ENCODE results near the gene CCL14. TPM values are rescaled to one million over a fixed set of nuclear protein-coding genes. Genes with fewer than 3 reads are reported as not detected.

Gene CCL14
- total and polyA plus RNA-seq, 2 of the 13 experiments (the other 11 are each of a cell fraction or from before 2014, with no cell fraction given) = 1.1 to 1.7 TPM

DNA sequence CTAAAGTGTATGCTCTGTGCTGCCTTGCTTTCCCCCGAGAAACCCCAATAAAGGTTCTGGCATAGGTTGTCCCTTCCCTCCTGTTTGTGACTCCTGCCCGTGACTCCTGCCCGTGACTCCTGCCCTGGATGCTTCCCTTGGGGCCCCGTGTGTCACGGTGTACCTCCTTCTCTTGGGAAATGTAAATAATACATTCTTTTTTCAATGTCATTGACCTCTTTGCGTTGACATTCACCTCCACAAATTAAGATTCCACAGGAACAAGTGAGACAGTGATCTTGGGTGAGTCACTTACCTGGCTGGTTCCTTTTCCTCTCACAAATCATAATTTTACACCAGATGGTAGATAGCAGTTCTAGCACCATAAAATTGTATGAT is 14.2 kb upstream of the CCL14 start (continued):
- TF ChIP-seq, protein P1, sequence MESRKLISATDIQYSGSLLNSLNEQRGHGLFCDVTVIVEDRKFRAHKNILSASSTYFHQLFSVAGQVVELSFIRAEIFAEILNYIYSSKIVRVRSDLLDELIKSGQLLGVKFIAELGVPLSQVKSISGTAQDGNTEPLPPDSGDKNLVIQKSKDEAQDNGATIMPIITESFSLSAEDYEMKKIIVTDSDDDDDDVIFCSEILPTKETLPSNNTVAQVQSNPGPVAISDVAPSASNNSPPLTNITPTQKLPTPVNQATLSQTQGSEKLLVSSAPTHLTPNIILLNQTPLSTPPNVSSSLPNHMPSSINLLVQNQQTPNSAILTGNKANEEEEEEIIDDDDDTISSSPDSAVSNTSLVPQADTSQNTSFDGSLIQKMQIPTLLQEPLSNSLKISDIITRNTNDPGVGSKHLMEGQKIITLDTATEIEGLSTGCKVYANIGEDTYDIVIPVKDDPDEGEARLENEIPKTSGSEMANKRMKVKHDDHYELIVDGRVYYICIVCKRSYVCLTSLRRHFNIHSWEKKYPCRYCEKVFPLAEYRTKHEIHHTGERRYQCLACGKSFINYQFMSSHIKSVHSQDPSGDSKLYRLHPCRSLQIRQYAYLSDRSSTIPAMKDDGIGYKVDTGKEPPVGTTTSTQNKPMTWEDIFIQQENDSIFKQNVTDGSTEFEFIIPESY (CRISPR knock-in tag; IDR thresholded peaks at IDR 0.05) = 0 out of 2 replicates have a peak, but pooled peaks have one; percentile 8
- TF ChIP-seq, protein P2, sequence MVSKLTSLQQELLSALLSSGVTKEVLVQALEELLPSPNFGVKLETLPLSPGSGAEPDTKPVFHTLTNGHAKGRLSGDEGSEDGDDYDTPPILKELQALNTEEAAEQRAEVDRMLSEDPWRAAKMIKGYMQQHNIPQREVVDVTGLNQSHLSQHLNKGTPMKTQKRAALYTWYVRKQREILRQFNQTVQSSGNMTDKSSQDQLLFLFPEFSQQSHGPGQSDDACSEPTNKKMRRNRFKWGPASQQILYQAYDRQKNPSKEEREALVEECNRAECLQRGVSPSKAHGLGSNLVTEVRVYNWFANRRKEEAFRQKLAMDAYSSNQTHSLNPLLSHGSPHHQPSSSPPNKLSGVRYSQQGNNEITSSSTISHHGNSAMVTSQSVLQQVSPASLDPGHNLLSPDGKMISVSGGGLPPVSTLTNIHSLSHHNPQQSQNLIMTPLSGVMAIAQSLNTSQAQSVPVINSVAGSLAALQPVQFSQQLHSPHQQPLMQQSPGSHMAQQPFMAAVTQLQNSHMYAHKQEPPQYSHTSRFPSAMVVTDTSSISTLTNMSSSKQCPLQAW (CRISPR knock-in tag; IDR thresholded peaks at IDR 0.05) = no peak
- TF ChIP-seq MED8 (CRISPR knock-in tag; IDR thresholded peaks at IDR 0.05; ENCODE audit: insufficient replicate concordance) = peak; percentile 31
- 0 out of 4 replicates have a peak, but pooled peaks of 1 of the 2 experiments have one; percentile 18 for TF ChIP-seq POLR2A (IDR thresholded peaks at IDR 0.05; ENCODE audit: insufficient read depth in 1 of 2, low read depth in 2 of 2, low read length in 2 of 2)
- TF ChIP-seq, protein P3, sequence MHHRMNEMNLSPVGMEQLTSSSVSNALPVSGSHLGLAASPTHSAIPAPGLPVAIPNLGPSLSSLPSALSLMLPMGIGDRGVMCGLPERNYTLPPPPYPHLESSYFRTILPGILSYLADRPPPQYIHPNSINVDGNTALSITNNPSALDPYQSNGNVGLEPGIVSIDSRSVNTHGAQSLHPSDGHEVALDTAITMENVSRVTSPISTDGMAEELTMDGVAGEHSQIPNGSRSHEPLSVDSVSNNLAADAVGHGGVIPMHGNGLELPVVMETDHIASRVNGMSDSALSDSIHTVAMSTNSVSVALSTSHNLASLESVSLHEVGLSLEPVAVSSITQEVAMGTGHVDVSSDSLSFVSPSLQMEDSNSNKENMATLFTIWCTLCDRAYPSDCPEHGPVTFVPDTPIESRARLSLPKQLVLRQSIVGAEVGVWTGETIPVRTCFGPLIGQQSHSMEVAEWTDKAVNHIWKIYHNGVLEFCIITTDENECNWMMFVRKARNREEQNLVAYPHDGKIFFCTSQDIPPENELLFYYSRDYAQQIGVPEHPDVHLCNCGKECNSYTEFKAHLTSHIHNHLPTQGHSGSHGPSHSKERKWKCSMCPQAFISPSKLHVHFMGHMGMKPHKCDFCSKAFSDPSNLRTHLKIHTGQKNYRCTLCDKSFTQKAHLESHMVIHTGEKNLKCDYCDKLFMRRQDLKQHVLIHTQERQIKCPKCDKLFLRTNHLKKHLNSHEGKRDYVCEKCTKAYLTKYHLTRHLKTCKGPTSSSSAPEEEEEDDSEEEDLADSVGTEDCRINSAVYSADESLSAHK (CRISPR knock-in tag; IDR thresholded peaks at IDR 0.05; ENCODE audit: borderline replicate concordance) = no peak
- no peak for TF ChIP-seq ZNF607 (CRISPR knock-in tag; IDR thresholded peaks at IDR 0.05; ENCODE audit: borderline replicate concordance)
- no peak for TF ChIP-seq RBM39 (IDR thresholded peaks at IDR 0.05; ENCODE audit: low read depth, low read length, poor library complexity, severe bottlenecking)
- TF ChIP-seq ARNTL (CRISPR knock-in tag; IDR thresholded peaks at IDR 0.05) = peak; percentile 66
- TF ChIP-seq, protein P4, sequence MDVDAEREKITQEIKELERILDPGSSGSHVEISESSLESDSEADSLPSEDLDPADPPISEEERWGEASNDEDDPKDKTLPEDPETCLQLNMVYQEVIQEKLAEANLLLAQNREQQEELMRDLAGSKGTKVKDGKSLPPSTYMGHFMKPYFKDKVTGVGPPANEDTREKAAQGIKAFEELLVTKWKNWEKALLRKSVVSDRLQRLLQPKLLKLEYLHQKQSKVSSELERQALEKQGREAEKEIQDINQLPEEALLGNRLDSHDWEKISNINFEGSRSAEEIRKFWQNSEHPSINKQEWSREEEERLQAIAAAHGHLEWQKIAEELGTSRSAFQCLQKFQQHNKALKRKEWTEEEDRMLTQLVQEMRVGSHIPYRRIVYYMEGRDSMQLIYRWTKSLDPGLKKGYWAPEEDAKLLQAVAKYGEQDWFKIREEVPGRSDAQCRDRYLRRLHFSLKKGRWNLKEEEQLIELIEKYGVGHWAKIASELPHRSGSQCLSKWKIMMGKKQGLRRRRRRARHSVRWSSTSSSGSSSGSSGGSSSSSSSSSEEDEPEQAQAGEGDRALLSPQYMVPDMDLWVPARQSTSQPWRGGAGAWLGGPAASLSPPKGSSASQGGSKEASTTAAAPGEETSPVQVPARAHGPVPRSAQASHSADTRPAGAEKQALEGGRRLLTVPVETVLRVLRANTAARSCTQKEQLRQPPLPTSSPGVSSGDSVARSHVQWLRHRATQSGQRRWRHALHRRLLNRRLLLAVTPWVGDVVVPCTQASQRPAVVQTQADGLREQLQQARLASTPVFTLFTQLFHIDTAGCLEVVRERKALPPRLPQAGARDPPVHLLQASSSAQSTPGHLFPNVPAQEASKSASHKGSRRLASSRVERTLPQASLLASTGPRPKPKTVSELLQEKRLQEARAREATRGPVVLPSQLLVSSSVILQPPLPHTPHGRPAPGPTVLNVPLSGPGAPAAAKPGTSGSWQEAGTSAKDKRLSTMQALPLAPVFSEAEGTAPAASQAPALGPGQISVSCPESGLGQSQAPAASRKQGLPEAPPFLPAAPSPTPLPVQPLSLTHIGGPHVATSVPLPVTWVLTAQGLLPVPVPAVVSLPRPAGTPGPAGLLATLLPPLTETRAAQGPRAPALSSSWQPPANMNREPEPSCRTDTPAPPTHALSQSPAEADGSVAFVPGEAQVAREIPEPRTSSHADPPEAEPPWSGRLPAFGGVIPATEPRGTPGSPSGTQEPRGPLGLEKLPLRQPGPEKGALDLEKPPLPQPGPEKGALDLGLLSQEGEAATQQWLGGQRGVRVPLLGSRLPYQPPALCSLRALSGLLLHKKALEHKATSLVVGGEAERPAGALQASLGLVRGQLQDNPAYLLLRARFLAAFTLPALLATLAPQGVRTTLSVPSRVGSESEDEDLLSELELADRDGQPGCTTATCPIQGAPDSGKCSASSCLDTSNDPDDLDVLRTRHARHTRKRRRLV (CRISPR knock-in tag; IDR thresholded peaks at IDR 0.05) = no peak
- TF ChIP-seq, protein P5, sequence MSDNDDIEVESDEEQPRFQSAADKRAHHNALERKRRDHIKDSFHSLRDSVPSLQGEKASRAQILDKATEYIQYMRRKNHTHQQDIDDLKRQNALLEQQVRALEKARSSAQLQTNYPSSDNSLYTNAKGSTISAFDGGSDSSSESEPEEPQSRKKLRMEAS (IDR thresholded peaks at IDR 0.05) = peak; percentile 45
- TF ChIP-seq RNF2 (conservative IDR thresholded peaks at IDR 0.05; ENCODE audit: low read depth) = no peak
- no peak for TF ChIP-seq ZZZ3 (CRISPR knock-in tag; IDR thresholded peaks at IDR 0.05; ENCODE audit: borderline replicate concordance)
- TF ChIP-seq NCOA2 (CRISPR knock-in tag; IDR thresholded peaks at IDR 0.05) = peak; percentile 78
- no peak for TF ChIP-seq KAT2B (IDR thresholded peaks at IDR 0.05; ENCODE audit: borderline replicate concordance, low read depth, low read length)
- peak; percentile 54; the same call in 1 of the 2 replicates for TF ChIP-seq NFIC (IDR thresholded peaks at IDR 0.05; ENCODE audit: low read length)
- no peak for TF ChIP-seq EZH2 (conservative IDR thresholded peaks at IDR 0.05; ENCODE audit: low read depth, low read length)
